K562 (cell line): Measurements from ENCODE around the gene ZNF581. TPM values are rescaled to one million over a fixed set of nuclear protein-coding genes. Genes with fewer than 3 reads are reported as not detected.

Experiments
- ATF4 ChIP-seq: fragments of 450-650 bp; formaldehyde crosslinking; IDR thresholded peaks from 2 replicates; pipeline ENCODE4 v1.4.0; 2022; ENCODE audit warnings: mild to moderate bottlenecking, moderate library complexity
- E2F1 ChIP-seq: sonication (generic); formaldehyde crosslinking; IDR thresholded peaks from 2 replicates; pipeline ENCODE4 v1.8.1; 2023; ENCODE audit warnings: mild to moderate bottlenecking, missing genetic modification reagents, moderate library complexity
- FIP1L1 ChIP-seq: fragments of 200-400 bp; formaldehyde crosslinking; IDR thresholded peaks from 2 replicates; pipeline ENCODE4 v1.6.1; 2018; ENCODE audit warnings: mild to moderate bottlenecking, low read depth, low read length; ENCODE audit not compliant: poor library complexity, severe bottlenecking
- HSF4 ChIP-seq: fragments of 250-450 bp; sonication (Bioruptor Pico); IDR thresholded peaks from 2 replicates; pipeline ENCODE4 v2.1.2; 2022; ENCODE audit warnings: mild to moderate bottlenecking, moderate library complexity, borderline replicate concordance
- IRF2 ChIP-seq: sonication (generic); formaldehyde crosslinking; IDR thresholded peaks from 2 replicates; pipeline ENCODE4 v1.8.1; 2022; ENCODE audit warnings: mild to moderate bottlenecking, missing genetic modification reagents
- JUND ChIP-seq, 2 experiments: IDR thresholded peaks; 2 replicates in 1 of 2; 3 replicates in 1 of 2; pipeline ENCODE4 v1.6.1; 2011; ENCODE audit warnings: borderline replicate concordance in 2 of 2, low read depth in 2 of 2, low read length in 2 of 2, improper control_type of control experiment in 1 of 2, missing biosample characterization in 1 of 2, missing genetic modification characterization in 1 of 2, missing genetic modification reagents in 1 of 2
- KDM1A ChIP-seq, 2 experiments: fragments of 450-650 bp; IDR thresholded peaks; 2 replicates each; pipeline ENCODE4 v1.6.1; 2016; ENCODE audit warnings: mild to moderate bottlenecking in 2 of 2
- NKRF ChIP-seq: fragments of 450-650 bp; IDR thresholded peaks from 2 replicates; pipeline ENCODE4 v1.6.1; 2016; ENCODE audit warnings: borderline replicate concordance
- RAD21 ChIP-seq, 2 experiments: fragments of 250-450 bp in 1 of 2; fragments of 450-650 bp in 1 of 2; sonication (Bioruptor Pico) in 1 of 2; formaldehyde crosslinking in 1 of 2; IDR thresholded peaks in 1 of 2; conservative IDR thresholded peaks in 1 of 2; 2 replicates each; pipeline versions ENCODE4 v1.4.0 to v1.8.0; 2020 to 2022; ENCODE audit warnings: mild to moderate bottlenecking in 2 of 2, moderate library complexity in 1 of 2
- SRSF7 ChIP-seq: fragments of 200-400 bp; formaldehyde crosslinking; optimal IDR thresholded peaks from 2 replicates; pipeline ENCODE3; 2017; ENCODE audit warnings: mild to moderate bottlenecking, low read depth, low read length
- ZBTB43 ChIP-seq: sonication (generic); formaldehyde crosslinking; IDR thresholded peaks from 2 replicates; pipeline ENCODE4 v1.8.0; 2023; ENCODE audit warnings: mild to moderate bottlenecking, missing genetic modification reagents
- ZKSCAN3 ChIP-seq: fragments of 250-450 bp; sonication (Bioruptor Pico); IDR thresholded peaks from 2 replicates; pipeline ENCODE4 v1.4.0; 2020
- ZNF277 ChIP-seq: fragments of 250-450 bp; sonication (Bioruptor Pico); IDR thresholded peaks from 2 replicates; pipeline ENCODE4 v1.8.0; 2022; ENCODE audit warnings: inconsistent platforms, mild to moderate bottlenecking, moderate library complexity, borderline replicate concordance
- ZNF436 ChIP-seq: fragments of 250-450, 450-650 bp; sonication (Bioruptor Pico); formaldehyde crosslinking; IDR thresholded peaks from 2 replicates; pipeline ENCODE4 v1.7.0; 2020; ENCODE audit warnings: mild to moderate bottlenecking
- polyA plus RNA-seq, 8 experiments: library from polyadenylated mRNA; depleted of rRNA in 4 of 8; stranded (reverse) in 5 of 8; unstranded in 3 of 8; fragments of >200 nt; fragmentation: Nextera tagmentation in 2 of 8; fragmentation: Illumina TruSeq in 1 of 8; extraction: Ambion mirVana in 2 of 8; extraction: Trizol in 1 of 8; gene quantifications; 2 replicates each; pipeline versions ENCODE4 v1.2.1 to v1.2.3, GENCODE V29; 2011 to 2014; ENCODE audit warnings: inconsistent platforms in 1 of 8, missing spikeins in 1 of 8
- total RNA-seq, 7 experiments: library from RNA; depleted of rRNA in 6 of 7; stranded (reverse); fragments of >200 nt in 6 of 7; fragmentation: Illumina TruSeq in 2 of 7; extraction: Trizol in 2 of 7; gene quantifications; 2 replicates each; pipeline versions ENCODE4 v1.2.1 to v1.2.3, GENCODE V29; 2011 to 2021; ENCODE audit warnings: low replicate concordance in 1 of 7

Gene ZNF581
- total and polyA plus RNA-seq, 9 of the 15 experiments (the other 6 are each of a cell fraction or from before 2014, with no cell fraction given) = 2.4 to 39.4 (median 15.4) TPM

- TF ChIP-seq E2F1 (peak; percentile 95), ZNF277 (CRISPR knock-in tag) (no peak), FIP1L1 (no peak), ZBTB43 (peak; percentile 96), ATF4 (CRISPR knock-in tag) (0 out of 2 replicates have a peak, but pooled peaks have one; percentile 12), KDM1A (IDR thresholded peaks at IDR 0.05) (no peak), ZKSCAN3 (CRISPR knock-in tag) (no peak), HSF4 (CRISPR knock-in tag) (no peak; the same call in 1 of the 2 replicates), SRSF7 (no peak), ZNF436 (no peak), NKRF (no peak), RAD21 (CRISPR knock-in tag; conservative IDR thresholded peaks at IDR 0.05 in 1 of 2, IDR thresholded peaks at IDR 0.05 in 1 of 2) (peak; percentile 28 to 52), JUND (IDR thresholded peaks at IDR 0.05; ENCODE audit: borderline replicate concordance, low read depth, low read length) (0 out of 2 replicates have a peak, but pooled peaks have one; percentile 23), JUND (tag; IDR thresholded peaks at IDR 0.05; ENCODE audit: borderline replicate concordance, low read depth, low read length) (0 out of 3 replicates have a peak, but pooled peaks have one; percentile 25), IRF2 (CRISPR knock-in tag) (peak; percentile 96)
Observed at GRCh38 chr19:55640043-55640576, 3.3 kb upstream of the ZNF581 start (continued).
